Activated CD4-positive, alpha-beta T cell treated with anti-CD3 and anti-CD28 coated beads, Interleukin-2, amount 50 U/mL, for 16 hours (primary cell): ENCODE measurements around the gene TMEM271.

Experiments
- DNase-seq: peaks from one replicate; pipeline ENCODE4 v3.0.0-alpha.2; 2020

Gene TMEM271

DNA sequence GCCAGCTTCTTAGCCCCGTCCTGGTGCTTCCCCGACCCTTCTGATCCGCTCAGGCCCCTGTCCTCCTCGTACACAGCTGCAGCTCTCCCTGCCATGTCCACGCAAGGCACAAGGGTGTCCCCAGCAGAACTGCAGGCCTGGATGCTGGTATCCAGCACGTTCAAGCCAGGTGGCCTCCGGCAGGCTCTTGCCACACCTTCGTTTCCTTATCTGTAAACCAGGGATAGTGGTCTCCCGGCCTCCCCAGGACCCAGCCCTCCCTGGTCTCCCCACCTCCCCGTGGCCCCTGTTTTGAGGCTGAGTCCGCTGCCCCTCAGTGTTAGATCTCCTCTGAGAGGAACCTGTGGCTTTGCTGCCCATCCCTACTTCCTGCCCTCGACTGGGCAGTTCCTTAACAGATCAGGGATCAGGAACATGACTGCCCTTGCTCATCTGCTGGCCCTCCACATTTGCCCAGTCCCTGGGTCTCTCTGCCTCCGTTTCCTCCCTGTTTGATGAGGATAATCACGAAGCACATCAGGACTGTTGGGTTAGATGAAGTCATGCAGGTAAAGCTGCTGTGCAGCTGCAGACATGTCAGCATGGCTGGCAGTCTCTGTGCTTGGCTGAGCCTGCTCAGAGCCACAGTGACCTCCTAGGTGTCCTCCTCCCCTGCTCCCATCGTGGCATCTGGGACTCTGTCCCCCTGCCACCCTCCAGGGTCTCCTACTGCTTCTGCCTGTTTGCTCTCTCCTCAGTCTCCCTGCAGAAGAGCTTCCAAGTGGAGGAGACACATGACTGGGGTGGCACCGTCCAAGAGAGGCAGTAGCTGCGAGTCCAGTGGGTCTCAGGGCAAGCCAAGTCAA lies 44.2 kb downstream of the TMEM271 start:
- no peak for DNase-seq

GRCh38 chr4:531076-531475 lies 45.0 kb downstream of the TMEM271 start:
- DNase-seq = no peak

- DNase-seq = no peak
Observed at GRCh38 chr4:530017-530781, 45.9 kb downstream of the TMEM271 start.

DNA sequence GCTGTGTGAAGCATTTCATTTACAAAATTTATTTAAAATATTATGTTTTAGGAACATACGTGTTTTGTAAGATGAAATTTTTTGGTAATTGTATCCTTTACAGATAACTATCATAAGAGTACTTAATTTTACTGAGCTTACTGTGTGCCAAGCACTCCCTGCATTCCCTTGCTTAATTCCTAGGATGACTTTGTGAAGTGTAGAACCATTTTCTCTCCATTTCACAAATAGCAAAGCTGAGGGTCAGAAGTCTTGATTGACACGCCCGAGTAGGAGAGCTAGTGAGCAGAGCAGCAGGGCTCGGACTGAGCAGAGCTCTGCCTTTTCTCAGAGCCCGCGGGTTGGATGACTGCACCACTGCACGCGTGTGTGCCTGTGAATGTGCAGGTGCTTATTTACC lies 46.5 kb downstream of the TMEM271 start:
- DNase-seq = no peak

DNA sequence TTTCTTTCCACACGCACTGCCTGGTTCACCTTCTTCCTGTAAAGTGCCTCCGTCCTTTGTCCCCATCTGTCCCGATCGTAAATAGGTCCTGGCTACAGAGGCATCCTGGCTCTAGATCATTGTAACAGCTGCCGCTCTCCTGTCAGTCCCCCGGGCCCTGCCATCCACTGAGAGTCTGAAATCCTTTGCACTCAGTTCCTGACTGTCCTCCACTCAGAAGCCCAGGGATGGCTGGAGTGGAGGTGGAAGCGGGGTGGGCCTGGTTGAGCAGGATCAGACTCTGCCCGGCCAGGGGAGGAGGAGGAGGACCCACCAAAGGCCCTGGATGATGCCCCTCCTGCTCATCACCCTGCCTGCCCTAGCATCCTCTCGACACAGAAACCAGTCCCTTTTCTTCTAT lies 47.3 kb downstream of the TMEM271 start:
- DNase-seq = no peak

- no peak for DNase-seq
Observed at GRCh38 chr4:528296-528695, 47.8 kb downstream of the TMEM271 start.

- no peak for DNase-seq
Observed at GRCh38 chr4:526971-527460, 49.1 kb downstream of the TMEM271 start.

DNA sequence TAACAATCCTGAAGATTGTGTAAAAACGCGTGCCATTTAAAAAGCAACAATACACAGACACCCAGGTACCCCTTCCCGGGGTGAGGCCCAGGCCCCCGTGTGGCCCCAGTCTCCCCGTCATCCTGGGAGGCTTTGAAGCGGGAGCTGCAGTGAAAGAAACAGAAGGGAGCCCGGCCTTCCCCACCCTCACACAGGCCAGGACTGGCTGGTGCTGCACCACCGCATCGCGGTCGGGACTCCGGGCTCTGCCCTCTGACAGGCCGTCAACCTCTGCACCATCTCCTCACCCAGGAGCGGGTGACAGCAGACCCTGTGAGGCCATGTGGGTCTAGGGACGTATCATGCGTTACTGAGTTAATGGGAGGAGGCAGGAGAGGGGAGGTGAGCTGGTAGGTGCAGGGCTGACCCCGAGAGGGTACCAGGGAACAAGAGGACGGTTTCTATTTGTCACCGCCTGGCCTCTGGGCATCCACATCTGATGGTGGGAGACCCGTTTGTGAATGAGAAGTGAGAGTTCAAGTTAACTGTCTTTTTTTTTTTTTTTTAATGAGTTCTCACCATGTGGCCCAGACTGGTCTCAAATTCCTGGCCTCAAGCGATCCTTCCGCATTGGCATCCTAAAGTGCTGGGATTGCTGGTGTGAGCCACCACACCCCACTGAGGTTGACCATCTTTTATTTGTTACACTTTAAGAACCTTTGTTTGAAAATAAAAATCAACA lies 49.7 kb downstream of the TMEM271 start:
- DNase-seq = no peak

- DNase-seq = no peak
Observed at GRCh38 chr4:525660-526059, 50.4 kb downstream of the TMEM271 start.

- DNase-seq = no peak
Observed at GRCh38 chr4:524196-524595, 51.9 kb downstream of the TMEM271 start.
